GM12873 (cell line): ENCODE results near the gene MSANTD1.

Source experiments
- CTCF ChIP-seq: IDR thresholded peaks from 2 replicates; pipeline ENCODE4 v1.5.1; 2012; ENCODE audit warnings: low read depth, mild to moderate bottlenecking, moderate library complexity, low read length, control low read depth; ENCODE audit not compliant: insufficient read depth; ENCODE audit errors: missing control alignments

MSANTD1 gene

DNA sequence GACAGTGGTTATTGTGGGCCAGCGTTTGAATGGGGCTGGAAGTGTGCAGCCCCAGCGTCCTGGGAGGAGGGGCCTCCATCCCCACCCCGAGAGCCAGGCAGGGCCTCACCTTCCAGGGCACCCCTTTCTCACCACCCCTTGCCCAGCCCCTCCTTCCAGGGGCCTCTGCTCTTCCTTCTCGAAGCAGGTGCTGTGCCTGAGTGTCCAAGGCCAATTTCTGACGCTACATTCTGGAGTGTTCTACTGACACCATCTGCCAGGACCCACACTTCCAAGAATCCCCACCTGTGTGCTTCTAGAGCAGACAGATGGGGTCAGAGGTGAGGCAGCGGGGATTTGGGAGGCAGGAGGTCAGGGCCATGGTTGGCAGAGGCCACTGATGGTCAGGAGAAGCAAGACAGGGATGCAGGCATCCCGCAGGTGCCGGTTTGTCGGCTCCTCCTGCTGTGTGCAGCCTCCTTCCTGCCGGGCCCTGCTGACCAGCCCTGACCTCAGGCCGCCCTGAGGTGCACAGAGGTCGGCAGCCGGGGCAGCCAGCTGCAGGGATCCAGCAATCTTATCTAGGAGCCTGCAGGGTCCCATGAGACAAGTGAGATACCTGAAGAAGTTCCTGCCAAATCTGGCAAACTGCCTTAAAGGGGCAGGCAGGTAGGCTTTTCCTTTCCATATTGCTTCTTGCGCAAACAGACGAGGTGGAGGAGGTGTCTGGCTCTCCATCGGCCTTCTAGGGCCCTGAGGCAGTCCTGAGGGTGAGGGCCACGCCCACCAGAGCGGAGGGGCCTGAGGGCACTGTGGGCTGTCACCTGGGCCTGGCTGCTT is 18.8 kb downstream of the MSANTD1 start:
- TF ChIP-seq CTCF = no peak

DNA sequence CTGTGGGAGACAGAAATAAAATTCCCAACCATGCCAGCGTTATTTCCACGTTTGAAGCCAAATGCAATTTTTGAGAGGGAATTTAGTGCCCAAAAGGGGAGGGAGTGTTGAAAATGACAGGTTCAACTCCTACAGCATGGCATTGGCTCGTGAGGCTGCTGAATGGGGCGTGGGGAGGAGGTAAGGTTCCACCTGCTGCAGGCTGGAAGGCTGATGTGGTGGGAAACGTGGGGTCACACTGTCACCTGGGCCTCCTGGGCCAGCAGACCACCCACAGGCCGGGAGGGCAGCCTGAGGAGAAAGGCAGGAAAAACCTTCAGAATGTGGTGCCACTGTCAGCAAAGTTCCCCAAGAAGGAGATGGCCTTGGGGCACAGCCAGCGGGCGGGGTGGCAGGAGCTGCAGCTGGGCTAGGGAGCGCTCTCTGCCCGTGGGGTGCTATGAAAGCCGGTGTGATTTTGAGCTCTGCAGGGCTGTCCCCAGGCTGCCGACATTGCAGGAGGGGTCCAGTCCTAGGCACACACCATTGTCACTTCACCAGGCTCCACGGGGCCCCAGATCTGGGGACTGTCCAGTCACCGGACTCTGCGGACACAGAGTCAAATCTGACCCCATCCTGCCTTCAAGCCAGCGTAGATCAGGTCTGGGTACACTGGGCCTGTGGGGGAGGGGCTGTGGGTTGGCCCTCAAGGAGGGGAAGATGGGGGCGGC is 19.6 kb downstream of the MSANTD1 start:
- TF ChIP-seq CTCF = no peak

- TF ChIP-seq CTCF = no peak
Observed at GRCh38 chr4:3269105-3269927, 20.4 kb downstream of the MSANTD1 start.

DNA sequence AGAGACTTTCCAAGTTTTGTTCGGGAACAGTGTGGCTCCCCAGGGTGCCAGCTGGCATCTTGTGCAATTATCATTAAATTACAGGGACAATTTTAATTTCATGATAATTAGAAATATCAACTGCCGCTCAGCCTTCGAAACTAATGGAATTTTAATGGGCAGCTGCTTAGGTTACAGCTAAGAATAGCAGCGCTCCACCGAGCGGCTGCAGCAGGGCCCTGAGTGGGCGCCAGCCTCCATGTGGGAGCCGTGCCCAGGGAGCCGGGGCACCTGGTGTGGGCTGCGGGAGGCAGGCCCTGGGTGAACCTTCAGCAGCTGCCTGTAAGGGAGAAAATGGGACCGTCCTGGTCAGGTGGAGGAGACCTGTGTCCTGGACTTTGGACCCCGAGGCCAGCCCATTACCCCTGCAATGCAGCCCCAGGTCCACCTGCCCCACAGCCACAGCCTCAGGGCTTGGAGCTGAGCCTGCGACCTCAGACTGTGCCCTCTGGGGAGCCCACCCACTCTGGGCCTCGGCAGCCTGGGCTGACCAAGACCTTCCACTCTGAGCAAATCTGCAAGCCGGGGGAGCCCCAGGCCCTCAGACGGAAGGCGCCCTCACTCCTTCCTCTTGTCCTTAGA is 21.1 kb downstream of the MSANTD1 start:
- no peak for TF ChIP-seq CTCF

GRCh38 chr4:3271131-3271530 is 22.2 kb downstream of the MSANTD1 start:
- TF ChIP-seq CTCF = no peak

DNA sequence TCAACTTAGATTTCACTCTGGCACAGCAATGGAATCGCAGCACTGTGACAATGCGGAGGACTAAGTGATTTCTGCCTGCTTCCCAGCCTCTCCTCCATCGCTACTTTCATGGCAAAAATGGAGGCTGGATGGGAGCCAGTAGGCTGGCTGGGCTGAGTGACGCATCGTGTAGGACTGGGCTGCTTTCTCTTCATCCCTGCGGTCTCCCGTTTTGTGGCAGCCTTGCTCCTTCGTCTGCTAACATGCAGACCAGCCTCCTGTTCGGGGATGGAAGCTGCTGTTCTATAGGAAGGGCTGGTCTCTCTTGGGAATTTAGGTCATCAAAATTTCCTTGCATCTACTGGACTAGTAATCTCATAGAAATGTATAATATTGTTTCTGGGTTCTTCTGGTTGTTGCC is 28.0 kb downstream of the MSANTD1 start:
- no peak for TF ChIP-seq CTCF
